Spleen (tissue), 3 donors: ENCODE results near the gene NT5DC3.

Experiments used
- POLR2A ChIP-seq, 3 donors: fragments of 450-650 bp; IDR thresholded peaks; one replicate each; pipeline ENCODE4 v1.5.1; 2017; ENCODE audit warnings: antibody characterized with exemption in 3 of 3, mild to moderate bottlenecking in 1 of 3
- POLR2AphosphoS5 ChIP-seq, 3 donors: sonication (generic); formaldehyde crosslinking; IDR thresholded peaks; one replicate each; pipeline ENCODE4 v1.5.1; 2017; ENCODE audit warnings: antibody characterized with exemption in 3 of 3

DNA sequence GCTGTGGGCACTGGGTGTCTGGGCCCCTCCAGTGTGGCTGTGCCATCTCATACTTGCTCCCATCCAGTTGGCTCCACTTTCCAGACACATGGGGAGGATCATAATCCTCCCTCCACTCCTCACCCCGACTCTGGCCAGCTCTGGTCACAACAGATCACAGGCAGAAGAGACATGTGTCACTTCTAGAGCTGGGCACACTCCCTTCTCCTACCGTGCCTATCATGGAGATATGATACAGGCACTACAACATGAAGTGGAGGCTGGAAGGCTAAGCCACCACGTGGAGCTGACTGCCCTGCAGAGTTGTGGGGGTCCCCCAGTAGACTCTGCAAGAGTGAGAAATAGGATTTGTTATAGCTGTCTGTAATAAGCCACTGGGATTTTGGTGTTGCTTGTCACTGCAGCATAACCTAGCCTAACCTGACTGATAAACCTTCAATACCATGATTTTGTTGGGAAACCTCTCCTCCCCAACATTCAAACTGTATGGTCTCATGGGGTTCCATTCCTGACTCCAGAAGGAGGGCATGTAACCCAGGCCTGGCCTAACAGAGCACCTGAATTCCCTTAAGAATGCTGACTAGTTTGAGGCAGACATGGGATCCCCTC lies 20.0 kb downstream of the NT5DC3 start:
- TF ChIP-seq POLR2AphosphoS5 (IDR thresholded peaks at IDR 0.05) (no peak), POLR2A (IDR thresholded peaks at IDR 0.05) (no peak)
